OCI-LY3 (cell line): ENCODE measurements around the gene PFN1.

Source experiments
- H2AFZ ChIP-seq: fragments of 200-600, 300-600 bp; shearing (Covaris generic); 2 replicates; pipeline ENCODE4 v1.6.0; 2014; ENCODE audit warnings: antibody characterized with exemption, low read depth, low read length
- H3K27ac ChIP-seq: fragments of 200-600, 300-600 bp; sonication (generic); 2 replicates; pipeline ENCODE4 v1.5.1; 2014; ENCODE audit warnings: mild to moderate bottlenecking, low read length, moderate library complexity, mixed read lengths
- H3K27me3 ChIP-seq: fragments of 200-600, 300-600 bp; sonication (generic); 2 replicates; pipeline ENCODE4 v1.6.1; 2014; ENCODE audit warnings: low read depth, low read length, mixed read lengths
- H3K36me3 ChIP-seq: fragments of 200-600, 300-600 bp; sonication (generic); replicated peaks from 2 replicates; pipeline ENCODE3; 2014; ENCODE audit warnings: low read depth, low read length, mixed read lengths
- H3K4me1 ChIP-seq: fragments of 300-600, 200-600 bp; sonication (generic); 2 replicates; pipeline ENCODE4 v1.6.1; 2014; ENCODE audit warnings: low read length, mixed read lengths
- H3K4me2 ChIP-seq: fragments of 200-600, 300-600 bp; sonication (generic); 2 replicates; pipeline ENCODE4 v1.6.1; 2014; ENCODE audit warnings: low read length, mixed read lengths
- H3K4me3 ChIP-seq: fragments of 300-600, 200-600 bp; sonication (generic); 2 replicates; pipeline ENCODE4 v1.5.1; 2014; ENCODE audit warnings: antibody characterized with exemption, mild to moderate bottlenecking, low read length, moderate library complexity
- H3K79me2 ChIP-seq: fragments of 300-600, 200-600 bp; shearing (Covaris generic); 2 replicates; pipeline ENCODE4 v1.6.1; 2014; ENCODE audit warnings: mild to moderate bottlenecking, low read length, mixed read lengths
- H3K9ac ChIP-seq: fragments of 300-600, 200-600 bp; shearing (Covaris generic); 2 replicates; pipeline ENCODE4 v1.6.0; 2014; ENCODE audit warnings: mild to moderate bottlenecking, low read length, moderate library complexity
- H3K9me3 ChIP-seq: fragments of 200-600, 300-600 bp; shearing (Covaris generic); 2 replicates; pipeline ENCODE4 v1.6.1; 2014; ENCODE audit warnings: low read length, mixed read lengths; ENCODE audit not compliant: insufficient read depth
- H4K20me1 ChIP-seq: fragments of 200-600, 300-600 bp; sonication (generic); 2 replicates; pipeline ENCODE4 v1.6.1; 2016; ENCODE audit warnings: low read length, mixed read lengths; ENCODE audit not compliant: insufficient read depth
- EZH2phosphoT487 ChIP-seq: fragments of 200-600 bp; shearing (Covaris generic); IDR thresholded peaks from 2 replicates; pipeline ENCODE4 v1.6.1; 2018; ENCODE audit warnings: antibody characterized with exemption, mixed run types, low read depth
- TF ChIP-seq, protein P1 (sequence below): fragments of 200-600, 300-600 bp; sonication (generic); IDR thresholded peaks from 2 replicates; pipeline ENCODE4 v1.5.1; 2014; ENCODE audit warnings: antibody characterized with exemption, low read length, low read depth

The PFN1 gene

GRCh38 chr17:4945944-4946280, 2.4 kb downstream of the PFN1 start:
- no peaks in the 10 kb centered on the region for H3K9me3 ChIP-seq
- H3K79me2 ChIP-seq: peaks cover 86% of the 10 kb centered on the region
- H4K20me1 ChIP-seq: peaks cover 30% of the 10 kb centered on the region
- peak overlapping the region; percentile 100 for H3K9ac ChIP-seq
- peak overlapping the region; percentile 100 for H3K27ac ChIP-seq
- no peaks in the 10 kb centered on the region for H3K27me3 ChIP-seq
- H3K4me3 ChIP-seq: peak overlapping the region; percentile 99
- peak overlapping the region; percentile 98 for H3K4me2 ChIP-seq
- no peak overlapping the region for H2AFZ ChIP-seq
- peaks cover 54% of the 10 kb centered on the region for H3K36me3 ChIP-seq
- H3K4me1 ChIP-seq: peaks cover 39% of the 10 kb centered on the region
- TF ChIP-seq EZH2phosphoT487: no peak
- TF ChIP-seq, protein P1, sequence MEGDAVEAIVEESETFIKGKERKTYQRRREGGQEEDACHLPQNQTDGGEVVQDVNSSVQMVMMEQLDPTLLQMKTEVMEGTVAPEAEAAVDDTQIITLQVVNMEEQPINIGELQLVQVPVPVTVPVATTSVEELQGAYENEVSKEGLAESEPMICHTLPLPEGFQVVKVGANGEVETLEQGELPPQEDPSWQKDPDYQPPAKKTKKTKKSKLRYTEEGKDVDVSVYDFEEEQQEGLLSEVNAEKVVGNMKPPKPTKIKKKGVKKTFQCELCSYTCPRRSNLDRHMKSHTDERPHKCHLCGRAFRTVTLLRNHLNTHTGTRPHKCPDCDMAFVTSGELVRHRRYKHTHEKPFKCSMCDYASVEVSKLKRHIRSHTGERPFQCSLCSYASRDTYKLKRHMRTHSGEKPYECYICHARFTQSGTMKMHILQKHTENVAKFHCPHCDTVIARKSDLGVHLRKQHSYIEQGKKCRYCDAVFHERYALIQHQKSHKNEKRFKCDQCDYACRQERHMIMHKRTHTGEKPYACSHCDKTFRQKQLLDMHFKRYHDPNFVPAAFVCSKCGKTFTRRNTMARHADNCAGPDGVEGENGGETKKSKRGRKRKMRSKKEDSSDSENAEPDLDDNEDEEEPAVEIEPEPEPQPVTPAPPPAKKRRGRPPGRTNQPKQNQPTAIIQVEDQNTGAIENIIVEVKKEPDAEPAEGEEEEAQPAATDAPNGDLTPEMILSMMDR: no peak

DNA sequence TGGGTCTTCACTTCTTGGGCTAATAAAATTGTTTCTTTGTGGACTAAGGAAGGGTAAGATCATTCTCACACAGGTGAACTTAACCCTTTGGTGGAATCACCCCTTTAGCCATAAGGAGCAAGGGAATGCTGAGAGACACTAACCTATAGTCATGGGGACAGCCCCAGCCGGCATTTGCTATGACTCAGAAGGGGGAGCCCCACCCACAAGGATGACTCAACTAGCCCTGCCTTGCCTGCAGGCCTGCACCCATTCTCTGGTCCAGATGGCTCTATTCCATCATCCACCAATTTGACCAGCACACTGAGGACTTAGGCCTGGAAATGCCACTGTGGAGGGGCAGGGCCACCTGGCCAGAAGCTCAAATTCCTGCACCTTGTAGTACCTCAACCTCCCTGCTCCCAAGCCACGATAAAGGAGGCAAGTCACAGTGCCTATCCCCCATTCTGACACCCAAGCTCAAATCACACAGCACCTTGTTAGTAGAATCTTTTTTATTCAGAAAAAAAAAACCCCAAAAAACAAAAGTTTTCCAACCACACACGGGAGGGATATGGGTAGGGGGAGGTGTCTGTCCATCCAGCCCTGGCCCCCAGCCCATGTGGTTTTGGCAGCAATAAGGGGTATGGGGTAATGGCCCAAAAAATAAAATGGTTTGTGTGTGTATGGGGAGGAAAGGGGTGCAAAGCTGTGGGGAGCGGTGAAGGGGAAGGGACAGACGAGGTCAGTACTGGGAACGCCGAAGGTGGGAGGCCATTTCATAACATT, 3.0 kb downstream of the PFN1 start:
- H2AFZ ChIP-seq: no peak overlapping the region
- peaks cover 54% of the 10 kb centered on the region for H3K36me3 ChIP-seq
- peak overlapping the region; percentile 99 for H3K4me3 ChIP-seq
- H3K79me2 ChIP-seq: peaks cover 86% of the 10 kb centered on the region
- TF ChIP-seq EZH2phosphoT487: no peak
- TF ChIP-seq, protein P1: no peak
- H4K20me1 ChIP-seq: peaks cover 30% of the 10 kb centered on the region
- H3K27ac ChIP-seq: peak overlapping the region; percentile 100
- H3K9ac ChIP-seq: peak overlapping the region; percentile 100
- H3K4me1 ChIP-seq: peaks cover 35% of the 10 kb centered on the region
- no peaks in the 10 kb centered on the region for H3K27me3 ChIP-seq
- H3K4me2 ChIP-seq: peak overlapping the region; percentile 98
- H3K9me3 ChIP-seq: no peaks in the 10 kb centered on the region

GRCh38 chr17:4944554-4945175, 3.7 kb downstream of the PFN1 start:
- Histone ChIP-seq H4K20me1 (peaks cover 30% of the 10 kb centered on the region), H3K9ac (peak overlapping the region; percentile 100), H3K27me3 (no peaks in the 10 kb centered on the region), H3K9me3 (no peaks in the 10 kb centered on the region), H2AFZ (no peak overlapping the region), H3K4me1 (peaks cover 35% of the 10 kb centered on the region), H3K4me3 (peak overlapping the region; percentile 99), H3K27ac (peak overlapping the region; percentile 100), H3K79me2 (peaks cover 83% of the 10 kb centered on the region), H3K36me3 (peaks cover 54% of the 10 kb centered on the region), H3K4me2 (peak overlapping the region; percentile 98)
- TF ChIP-seq EZH2phosphoT487: no peak
- TF ChIP-seq, protein P1: no peak

DNA sequence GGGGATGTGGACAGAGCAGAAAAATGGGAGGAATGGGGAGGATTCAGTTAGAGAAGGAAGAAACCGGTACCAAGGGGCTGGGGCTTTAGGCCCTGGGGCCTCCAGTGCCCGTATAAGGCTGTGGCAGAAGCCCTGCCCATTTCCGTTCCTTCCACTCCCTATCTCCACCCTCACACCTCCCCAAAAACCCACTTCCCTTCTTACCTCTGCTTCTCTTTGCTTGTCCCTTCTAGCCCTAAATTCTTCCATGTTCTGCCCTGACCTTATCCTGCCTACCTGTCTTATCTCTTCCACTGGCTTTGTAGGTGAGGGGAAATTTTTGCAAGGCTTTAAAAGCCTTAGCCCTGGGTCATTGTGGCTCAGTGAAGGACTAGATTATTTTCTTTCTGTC, 4.2 kb downstream of the PFN1 start:
- Histone ChIP-seq H4K20me1 (peaks cover 30% of the 10 kb centered on the region), H3K4me1 (peaks cover 35% of the 10 kb centered on the region), H3K27me3 (no peaks in the 10 kb centered on the region), H3K4me2 (peak overlapping the region; percentile 98), H3K27ac (peak overlapping the region; percentile 100), H2AFZ (no peak overlapping the region), H3K36me3 (peaks cover 54% of the 10 kb centered on the region), H3K9ac (peak overlapping the region; percentile 100), H3K9me3 (no peaks in the 10 kb centered on the region), H3K79me2 (peaks cover 87% of the 10 kb centered on the region), H3K4me3 (peak overlapping the region; percentile 99)
- TF ChIP-seq, protein P1: no peak
- TF ChIP-seq EZH2phosphoT487: no peak
